Common myeloid progenitor, CD34-positive (primary cell): Measurements from ENCODE around the gene SEPTIN1.

Experiments used
- CTCF ChIA-PET: fragments of 350-600 bp; sonication (Branson Sonifier 250); formaldehyde crosslinking; loops from one replicate; lab custom pipeline; 2021; ENCODE audit warnings: antibody characterized with exemption; lab: Charles Lee
- POLR2A ChIA-PET: fragments of 350-600 bp; sonication (Branson Sonifier 250); formaldehyde crosslinking; loops from one replicate; lab custom pipeline; 2021; ENCODE audit warnings: antibody characterized with exemption; lab: Charles Lee
- DNase-seq, 3 donors: peaks; one replicate each; pipeline versions ENCODE4 v3.0.0 to v3.0.0-alpha.2; 2013
- H3K27ac ChIP-seq, 2 experiments: 1 replicate in 1 of 2; 2 replicates in 1 of 2; pipeline ENCODE4 v1.7.0; 2013; ENCODE audit warnings: inconsistent platforms in 2 of 2, low read length in 2 of 2, mild to moderate bottlenecking in 2 of 2, low read depth in 1 of 2, moderate library complexity in 1 of 2; ENCODE audit not compliant: severe bottlenecking in 2 of 2, insufficient read depth in 1 of 2, poor library complexity in 1 of 2
- H3K27me3 ChIP-seq, 5 experiments: replicated peaks in 2 of 5; 1 replicate in 3 of 5; 2 replicates in 2 of 5; pipeline versions ENCODE4 v1.6.1 to v1.7.0; 2013; ENCODE audit warnings: low read length in 4 of 5, mild to moderate bottlenecking in 2 of 5, moderate library complexity in 2 of 5, inconsistent platforms in 1 of 5; ENCODE audit not compliant: insufficient read depth in 5 of 5, control insufficient read depth in 4 of 5
- H3K36me3 ChIP-seq, 4 experiments: 1 replicate in 2 of 4; 2 replicates in 2 of 4; pipeline versions ENCODE4 v1.6.1 to v1.7.0; 2013; ENCODE audit warnings: low read length in 3 of 4, control low read depth in 1 of 4, mild to moderate bottlenecking in 1 of 4; ENCODE audit not compliant: control insufficient read depth in 4 of 4, insufficient read depth in 4 of 4
- H3K4me1 ChIP-seq, 4 experiments: 1 replicate in 3 of 4; 2 replicates in 1 of 4; pipeline versions ENCODE4 v1.6.1 to v1.7.1; 2013; ENCODE audit warnings: low read length in 3 of 4, mild to moderate bottlenecking in 3 of 4, control low read depth in 1 of 4, inconsistent platforms in 1 of 4, moderate library complexity in 1 of 4; ENCODE audit not compliant: control insufficient read depth in 4 of 4, insufficient read depth in 4 of 4; ENCODE audit errors: control extremely low read depth in 1 of 4
- H3K4me3 ChIP-seq, 7 experiments: 1 replicate in 4 of 7; 2 replicates in 3 of 7; pipeline versions ENCODE4 v1.5.1 to v1.7.0; 2013; ENCODE audit warnings: mild to moderate bottlenecking in 7 of 7, low read length in 6 of 7, moderate library complexity in 6 of 7, inconsistent platforms in 2 of 7, low read depth in 2 of 7, control low read depth in 1 of 7; ENCODE audit not compliant: insufficient read depth in 4 of 7, control insufficient read depth in 1 of 7; ENCODE audit errors: extremely low read depth in 1 of 7
- H3K9me3 ChIP-seq, 5 experiments: 1 replicate in 4 of 5; 2 replicates in 1 of 5; pipeline versions ENCODE4 v1.6.1 to v1.7.1; 2013; ENCODE audit warnings: low read length in 4 of 5, mild to moderate bottlenecking in 2 of 5, inconsistent platforms in 1 of 5, low read depth in 1 of 5, moderate library complexity in 1 of 5; ENCODE audit not compliant: control insufficient read depth in 4 of 5, insufficient read depth in 2 of 5; ENCODE audit errors: control extremely low read depth in 1 of 5
- WGBS: methylation state at CpG from one replicate; pipeline ENCODE4 v1.1.5; 2013; ENCODE audit not compliant: insufficient coverage; 5-methylcytosine and 5-hydroxymethylcytosine counted together

Gene SEPTIN1

GRCh38 chr16:30355144-30355953 is 27.0 kb downstream of the SEPTIN1 start, which contains the start of gene CD2BP2:
CD2BP2 (minus strand) TSS chr16:30355308; CDS start chr16:30354681, 627 bp downstream.
- H3K36me3 ChIP-seq = peaks cover 6 to 76% (median 49%) of the 10 kb centered on the region in 4 experiments
- peak within 1 kb of the TSS; percentile 85 to 96 (median 92) for H3K4me3 ChIP-seq
- no peaks in the 10 kb centered on the region for H3K27me3 ChIP-seq
- ChIA-PET CTCF (interaction anchor here (0.6 to 2.5 kb wide), 6 partner anchors 10 to 54 kb away, joined by 3 to 10 read pairs (median 6); no protein-coding TSS in a partner anchor), POLR2A (interaction anchor here (0.8 to 1.6 kb wide), 3 partner anchors 14 to 23 kb away, joined by 3 to 4 read pairs (median 3); partner anchors contain the start of gene TBC1D10B)
- H3K9me3 ChIP-seq = no peaks in the 10 kb centered on the region
- H3K27ac ChIP-seq = peak within 1 kb of the TSS; percentile 68 to 88
- WGBS = under 1% methylated on average over 37 of the region's 45 CpGs
- peaks cover 0 to 32% (median 25%) of the 10 kb centered on the region in 4 experiments for H3K4me1 ChIP-seq
- DNase-seq = peak; percentile 89 to 91 (median 90)

- H3K4me3 ChIP-seq = peak overlapping the region; percentile 85 to 96 (median 92)
- DNase-seq = no peak
- no peaks in the 10 kb centered on the region for H3K9me3 ChIP-seq
- H3K27ac ChIP-seq = peak overlapping the region; percentile 68 to 88
- CTCF ChIA-PET = interaction anchor here (0.6 to 2.5 kb wide), 8 partner anchors 10 to 55 kb away, joined by 3 to 10 read pairs (median 4); no protein-coding TSS in a partner anchor
- WGBS = 0% methylated on average over 17 of the region's 36 CpGs
- peaks cover 0 to 38% (median 25%) of the 10 kb centered on the region in 4 experiments for H3K4me1 ChIP-seq
- POLR2A ChIA-PET = interaction anchor here (1.3 to 1.6 kb wide), 2 partner anchors 15 to 24 kb away, joined by 3 to 4 read pairs; partner anchors contain the start of gene TBC1D10B
- H3K27me3 ChIP-seq = no peaks in the 10 kb centered on the region
- H3K36me3 ChIP-seq = peaks cover 7 to 70% (median 45%) of the 10 kb centered on the region in 4 experiments
Measured at GRCh38 chr16:30354423-30355143, 27.8 kb downstream of the SEPTIN1 start.

- no peaks in the 10 kb centered on the region for H3K27me3 ChIP-seq
- ChIA-PET CTCF (interaction anchor here (1.0 to 2.5 kb wide), 8 partner anchors 9 to 56 kb away, joined by 3 to 10 read pairs (median 6); partner anchors contain the start of gene ZNF771), POLR2A (interaction anchor here (0.8 kb wide), 1 partner anchor 15 kb away, joined by 3 read pairs; no protein-coding TSS in a partner anchor)
- 96% methylated on average over 17 of the region's 23 CpGs for WGBS
- peak overlapping the region in 1 of 2 experiments; percentile 88 for H3K27ac ChIP-seq
- no peak for DNase-seq
- H3K4me1 ChIP-seq = peaks cover 0 to 43% (median 28%) of the 10 kb centered on the region in 4 experiments
- peak overlapping the region in 3 of 7 experiments; percentile 85 to 94 (median 94) for H3K4me3 ChIP-seq
- no peaks in the 10 kb centered on the region for H3K9me3 ChIP-seq
- H3K36me3 ChIP-seq = peaks cover 7 to 60% (median 40%) of the 10 kb centered on the region in 4 experiments
Measured at GRCh38 chr16:30353438-30354129, 28.8 kb downstream of the SEPTIN1 start.

GRCh38 chr16:30352488-30353401 is 29.6 kb downstream of the SEPTIN1 start:
- Histone ChIP-seq H3K4me3 (no peak overlapping the region), H3K27me3 (no peaks in the 10 kb centered on the region), H3K36me3 (peaks cover 7 to 52% (median 36%) of the 10 kb centered on the region in 4 experiments), H3K4me1 (peaks cover 0 to 43% (median 28%) of the 10 kb centered on the region in 4 experiments), H3K9me3 (no peaks in the 10 kb centered on the region), H3K27ac (peak overlapping the region in 1 of 2 experiments; percentile 22)
- ChIA-PET CTCF (interaction anchor here (1.3 to 2.5 kb wide), 5 partner anchors 10 to 57 kb away, joined by 3 to 7 read pairs (median 4); partner anchors contain the start of gene ZNF771), POLR2A (no interaction called here)
- WGBS = 90% methylated on average over 9 of the region's 14 CpGs
- no peak for DNase-seq

- POLR2A ChIA-PET = no interaction called here
- H3K36me3 ChIP-seq = peaks cover 7 to 42% (median 31%) of the 10 kb centered on the region in 4 experiments
Measured at GRCh38 chr16:30351586-30352419, 30.6 kb downstream of the SEPTIN1 start.

More at GRCh38 chr16:30351586-30352419, 30.6 kb downstream of the SEPTIN1 start:
- WGBS = 95% methylated on average over 10 of the region's 11 CpGs
- DNase-seq = no peak
- H3K27ac ChIP-seq = no peak overlapping the region
- H3K27me3 ChIP-seq = no peaks in the 10 kb centered on the region
- H3K4me3 ChIP-seq = no peak overlapping the region
- CTCF ChIA-PET = interaction anchor here (1.2 to 2.5 kb wide), 4 partner anchors 9 to 58 kb away, joined by 3 to 7 read pairs (median 4); partner anchors contain the start of gene SEPTIN1
- H3K9me3 ChIP-seq = no peaks in the 10 kb centered on the region
- H3K4me1 ChIP-seq = peaks cover 0 to 36% (median 26%) of the 10 kb centered on the region in 4 experiments
